Measurements from ENCODE around the gene ZNF697. TPM values are rescaled to one million over a fixed set of nuclear protein-coding genes. Genes with fewer than 3 reads are reported as not detected.

Gene ZNF697
- total RNA-seq, 3 donors from 2014 or later: 4.2 to 9.5 (median 7.0) TPM

DNA sequence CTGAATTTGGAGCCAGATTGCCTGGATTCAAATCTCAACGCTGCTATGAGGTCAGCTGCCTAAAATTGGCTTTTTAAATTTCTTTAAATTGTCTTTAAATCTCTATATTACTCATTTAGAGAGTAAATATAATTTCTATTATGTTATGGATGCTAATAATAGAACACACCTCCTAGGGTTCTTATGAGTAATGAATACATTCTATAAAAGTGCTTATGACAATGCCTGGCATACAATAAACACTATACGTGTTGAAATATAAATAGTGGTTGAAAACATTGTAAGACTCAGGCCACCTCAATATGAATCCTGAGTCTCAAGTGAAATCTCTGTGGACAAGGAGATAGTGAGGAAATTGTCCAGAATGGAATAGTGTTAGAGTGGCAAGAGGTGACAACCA is 32.7 kb upstream of the ZNF697 start:
- TF ChIP-seq POLR2A (IDR thresholded peaks at IDR 0.05) (no peak), POLR2AphosphoS5 (IDR thresholded peaks at IDR 0.05) (no peak)
- TF ChIP-seq, protein P1, sequence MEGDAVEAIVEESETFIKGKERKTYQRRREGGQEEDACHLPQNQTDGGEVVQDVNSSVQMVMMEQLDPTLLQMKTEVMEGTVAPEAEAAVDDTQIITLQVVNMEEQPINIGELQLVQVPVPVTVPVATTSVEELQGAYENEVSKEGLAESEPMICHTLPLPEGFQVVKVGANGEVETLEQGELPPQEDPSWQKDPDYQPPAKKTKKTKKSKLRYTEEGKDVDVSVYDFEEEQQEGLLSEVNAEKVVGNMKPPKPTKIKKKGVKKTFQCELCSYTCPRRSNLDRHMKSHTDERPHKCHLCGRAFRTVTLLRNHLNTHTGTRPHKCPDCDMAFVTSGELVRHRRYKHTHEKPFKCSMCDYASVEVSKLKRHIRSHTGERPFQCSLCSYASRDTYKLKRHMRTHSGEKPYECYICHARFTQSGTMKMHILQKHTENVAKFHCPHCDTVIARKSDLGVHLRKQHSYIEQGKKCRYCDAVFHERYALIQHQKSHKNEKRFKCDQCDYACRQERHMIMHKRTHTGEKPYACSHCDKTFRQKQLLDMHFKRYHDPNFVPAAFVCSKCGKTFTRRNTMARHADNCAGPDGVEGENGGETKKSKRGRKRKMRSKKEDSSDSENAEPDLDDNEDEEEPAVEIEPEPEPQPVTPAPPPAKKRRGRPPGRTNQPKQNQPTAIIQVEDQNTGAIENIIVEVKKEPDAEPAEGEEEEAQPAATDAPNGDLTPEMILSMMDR (IDR thresholded peaks at IDR 0.05): no peak
- H3K27ac ChIP-seq: no peak overlapping the region
- no peaks in the 10 kb centered on the region for H3K27me3 ChIP-seq
- no peaks in the 10 kb centered on the region for H3K9me3 ChIP-seq
- no peaks in the 10 kb centered on the region for H3K36me3 ChIP-seq
- H3K4me3 ChIP-seq: no peak overlapping the region
- no peaks in the 10 kb centered on the region for H3K4me1 ChIP-seq
- intact Hi-C loops (cut with DNase I; ENCODE audit: low total_unique reads): no loop called here
- no peak for DNase-seq (ENCODE audit: low spot score in 2 of 2)

DNA sequence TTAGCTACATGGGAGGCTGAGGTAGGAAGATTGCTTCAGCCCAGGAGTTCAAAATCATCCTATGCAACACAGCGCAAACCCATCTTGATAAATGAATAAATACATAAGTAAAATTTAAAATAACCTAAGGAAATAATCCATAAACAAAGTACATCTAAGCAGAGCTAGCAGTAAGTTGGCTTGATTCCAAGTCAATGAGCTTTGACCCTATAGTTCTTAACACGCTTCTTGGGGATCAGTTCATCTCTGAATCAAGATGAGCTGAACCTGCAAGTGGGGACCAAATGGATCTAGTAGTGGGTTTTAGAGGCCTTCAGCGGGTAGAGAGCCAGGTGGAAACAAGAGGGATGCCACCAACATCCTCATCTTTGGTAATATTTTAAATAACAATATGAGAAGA is 32.1 kb upstream of the ZNF697 start:
- Histone ChIP-seq H3K4me3 (no peak overlapping the region), H3K4me1 (no peaks in the 10 kb centered on the region), H3K9me3 (no peaks in the 10 kb centered on the region), H3K27me3 (no peaks in the 10 kb centered on the region), H3K36me3 (no peaks in the 10 kb centered on the region), H3K27ac (no peak overlapping the region)
- intact Hi-C loops (cut with DNase I; ENCODE audit: low total_unique reads): no loop called here
- DNase-seq (ENCODE audit: low spot score in 2 of 2): no peak
- TF ChIP-seq POLR2AphosphoS5 (IDR thresholded peaks at IDR 0.05): no peak

DNA sequence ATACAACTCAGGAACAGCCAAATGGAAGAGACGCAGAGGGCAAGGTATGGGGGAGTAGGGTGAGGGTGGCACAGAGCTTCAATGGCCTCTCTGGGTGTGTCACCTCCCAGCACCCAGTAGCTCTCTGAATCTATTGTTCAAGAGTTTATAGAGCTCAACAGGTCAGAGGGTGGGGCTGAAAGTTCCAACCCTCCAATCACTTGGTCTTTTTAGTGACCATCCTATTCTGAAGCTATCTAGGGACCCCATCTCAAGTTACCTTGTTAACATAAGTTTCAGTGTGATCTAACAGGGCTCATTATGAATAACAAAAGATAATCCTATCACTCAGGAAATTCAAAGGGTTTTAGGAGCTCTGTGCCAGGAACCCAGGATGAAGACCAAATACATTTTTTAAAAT is 31.2 kb upstream of the ZNF697 start:
- DNase-seq (ENCODE audit: low spot score in 2 of 2): no peak
- H3K4me1 ChIP-seq: no peaks in the 10 kb centered on the region
- H3K9me3 ChIP-seq: no peaks in the 10 kb centered on the region
- no peak overlapping the region for H3K4me3 ChIP-seq
- H3K36me3 ChIP-seq: no peaks in the 10 kb centered on the region
- intact Hi-C loops (cut with DNase I; ENCODE audit: low total_unique reads): no loop called here
- H3K27me3 ChIP-seq: no peaks in the 10 kb centered on the region
- no peak overlapping the region for H3K27ac ChIP-seq
- TF ChIP-seq POLR2A (IDR thresholded peaks at IDR 0.05) (no peak), POLR2AphosphoS5 (IDR thresholded peaks at IDR 0.05) (no peak)
- TF ChIP-seq, protein P1 (IDR thresholded peaks at IDR 0.05): no peak

DNA sequence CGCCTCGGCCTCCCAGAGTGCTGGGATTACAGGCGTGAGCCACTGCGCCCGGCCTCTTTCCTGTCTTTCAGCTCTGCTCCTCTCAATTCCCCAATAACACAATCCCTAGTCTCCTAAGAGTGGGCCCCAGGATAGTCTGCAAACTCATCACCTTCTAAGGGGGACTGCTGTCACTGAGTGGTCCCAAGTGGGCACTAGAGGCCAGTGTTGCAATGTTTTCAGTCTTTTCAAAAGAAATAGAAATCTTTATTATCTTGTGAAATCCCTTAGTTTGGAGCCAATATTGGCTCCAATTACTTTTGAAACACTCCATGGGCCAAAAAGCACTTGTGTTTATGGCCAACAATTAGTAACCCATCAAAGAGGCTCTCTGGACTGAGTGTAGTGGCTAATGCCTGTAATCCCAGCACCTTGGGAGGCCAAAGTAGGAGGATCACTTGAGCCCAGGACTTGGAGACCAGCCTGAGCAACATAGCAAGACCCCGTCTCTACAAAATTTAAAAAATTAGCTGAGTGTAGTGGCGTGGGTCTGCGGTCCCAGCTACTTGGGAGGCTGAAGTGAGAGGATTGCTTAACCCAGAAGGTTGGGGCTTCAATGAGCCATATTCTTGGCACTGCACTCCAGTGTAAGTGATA is 28.6 kb upstream of the ZNF697 start:
- Histone ChIP-seq H3K36me3 (no peaks in the 10 kb centered on the region), H3K27me3 (no peaks in the 10 kb centered on the region), H3K4me1 (no peaks in the 10 kb centered on the region), H3K9me3 (no peaks in the 10 kb centered on the region), H3K27ac (peak overlapping the region in 1 of 2 donors; percentile 50), H3K4me3 (no peak overlapping the region)
- no peak for DNase-seq (ENCODE audit: low spot score in 2 of 2)
- TF ChIP-seq POLR2A (IDR thresholded peaks at IDR 0.05) (no peak), POLR2AphosphoS5 (IDR thresholded peaks at IDR 0.05) (peak in 1 of 3 donors; percentile 29)
- TF ChIP-seq, protein P1 (IDR thresholded peaks at IDR 0.05): peak in 1 of 3 donors; percentile 13
- intact Hi-C loops (cut with DNase I; ENCODE audit: low total_unique reads): no loop called here

DNA sequence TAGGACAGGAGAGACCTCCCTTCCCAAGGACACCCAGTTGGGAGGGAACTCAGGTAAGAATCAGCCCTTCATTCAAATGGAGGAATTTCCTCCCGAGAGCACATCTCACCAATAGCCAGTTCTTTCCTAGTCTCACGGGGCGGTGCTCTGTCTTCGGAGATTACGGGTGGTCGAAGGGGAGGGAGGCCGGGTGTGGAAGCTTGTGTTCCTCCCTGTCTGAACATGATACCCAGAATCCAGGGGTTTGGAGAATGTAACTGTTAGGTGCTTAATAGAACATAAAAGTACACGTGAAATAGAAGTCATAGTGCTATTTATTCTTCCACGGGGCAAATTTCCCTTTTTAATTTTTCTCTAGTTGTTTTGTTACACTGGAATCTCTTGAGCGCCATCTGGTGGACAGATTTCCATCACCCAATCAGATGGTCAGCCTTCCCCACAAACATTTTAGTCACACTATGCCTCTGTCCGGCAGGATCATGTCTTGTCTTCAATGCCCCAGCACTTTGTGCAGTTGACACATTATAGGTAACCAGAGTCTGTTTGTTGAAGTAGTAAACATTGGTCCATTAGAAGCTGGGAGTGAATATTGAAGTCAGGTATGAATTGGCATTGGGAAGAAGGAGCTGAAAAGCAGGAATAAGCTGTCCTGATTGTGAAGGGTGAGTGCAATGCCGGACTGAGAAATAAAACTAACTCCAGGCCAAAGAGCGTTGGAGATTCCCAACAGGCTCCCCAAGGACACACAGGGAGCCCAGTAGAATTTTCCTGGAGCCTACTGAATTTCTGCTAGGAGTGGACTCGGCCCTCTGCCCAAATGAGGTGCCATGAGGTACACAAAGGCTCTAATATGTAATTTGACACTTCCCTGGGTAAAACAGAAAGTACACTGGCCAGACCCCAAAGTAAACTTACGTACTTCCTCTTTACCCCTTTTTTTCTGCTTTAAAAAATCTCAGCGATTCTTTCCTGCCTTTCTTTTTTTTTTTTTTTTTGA is 27.6 kb upstream of the ZNF697 start:
- peak; percentile 80 to 85 for DNase-seq (ENCODE audit: low spot score in 2 of 2)
- TF ChIP-seq POLR2A (IDR thresholded peaks at IDR 0.05): no peak
- TF ChIP-seq, protein P1 (IDR thresholded peaks at IDR 0.05): peak; percentile 87 to 90 (median 88)
- intact Hi-C loops (cut with DNase I; ENCODE audit: low total_unique reads): no loop called here
- H3K4me1 ChIP-seq: no peaks in the 10 kb centered on the region
- H3K9me3 ChIP-seq: no peaks in the 10 kb centered on the region
- H3K36me3 ChIP-seq: no peaks in the 10 kb centered on the region
- H3K4me3 ChIP-seq: peak overlapping the region; percentile 28 to 58 (median 39)
- peak overlapping the region; percentile 77 to 80 for H3K27ac ChIP-seq
- H3K27me3 ChIP-seq: no peaks in the 10 kb centered on the region

Measured in breast epithelium (tissue), 4 donors.